IMR-90 (cell line): Measurements from ENCODE around the gene FGR. TPM values are rescaled to one million over a fixed set of nuclear protein-coding genes. Genes with fewer than 3 reads are reported as not detected.

Experiments
- ATAC-seq: fragments of 200-7000 bp; cut with Tn5 transposase; 2 replicates; pipeline ENCODE4 v1.9.1; 2020; ENCODE audit warnings: low read depth, mild to moderate bottlenecking, moderate library complexity
- BruUV-seq: library from RNA; stranded (reverse); fragments of 400-500 nt; replicated peaks from 2 replicates; lab custom pipeline; 2021; lab: Mats Ljungman, UMichigan
- CTCF ChIA-PET: fragments of 300-600 bp; formaldehyde crosslinking; extraction: SDS; loops from one replicate; lab custom pipeline; 2021; ENCODE audit warnings: antibody characterized with exemption; lab: Yijun Ruan, JAX
- POLR2A ChIA-PET: fragments of 300-600 bp; sonication (Branson Sonifier 250); formaldehyde crosslinking; loops from one replicate; lab custom pipeline; 2022; ENCODE audit warnings: antibody characterized with exemption; ENCODE audit not compliant: unreplicated experiment; lab: Charles Lee
- DNase-seq: peaks from one replicate; pipeline ENCODE4 v3.0.0; 2013
- H2AFZ ChIP-seq: replicated peaks from 2 replicates; pipeline ENCODE3; 2013; ENCODE audit warnings: low read length, mild to moderate bottlenecking; ENCODE audit not compliant: poor library complexity
- H2AK5ac ChIP-seq: 2 replicates; pipeline ENCODE4 v1.6.1; 2013; ENCODE audit warnings: low read depth, low read length, inconsistent platforms
- H2AK9ac ChIP-seq: replicated peaks from 2 replicates; pipeline ENCODE3; 2013; ENCODE audit warnings: mild to moderate bottlenecking, low read depth, low read length, moderate library complexity; ENCODE audit not compliant: poor library complexity
- H2BK120ac ChIP-seq: 2 replicates; pipeline ENCODE4 v1.6.1; 2013; ENCODE audit warnings: low read depth, low read length, inconsistent platforms
- H2BK15ac ChIP-seq: 3 replicates; pipeline ENCODE4 v1.6.1; 2013; ENCODE audit warnings: low read depth, low read length, inconsistent platforms
- H2BK20ac ChIP-seq: 2 replicates; pipeline ENCODE4 v1.6.1; 2013; ENCODE audit warnings: low read depth, mild to moderate bottlenecking, inconsistent platforms, low read length, moderate library complexity
- H2BK5ac ChIP-seq: 2 replicates; pipeline ENCODE4 v1.6.1; 2013; ENCODE audit warnings: mild to moderate bottlenecking, low read depth, low read length, inconsistent platforms; ENCODE audit not compliant: poor library complexity, severe bottlenecking
- H3K14ac ChIP-seq: replicated peaks from 2 replicates; pipeline ENCODE4 v1.6.1; 2013; ENCODE audit warnings: low read depth, low read length, inconsistent platforms
- H3K18ac ChIP-seq: 2 replicates; pipeline ENCODE4 v1.6.1; 2013; ENCODE audit warnings: low read depth, low read length, control low read depth
- H3K23ac ChIP-seq: 2 replicates; pipeline ENCODE4 v1.6.1; 2013; ENCODE audit warnings: low read depth, low read length, inconsistent platforms
- H3K27ac ChIP-seq: 2 replicates; pipeline ENCODE4 v1.5.1; 2013; ENCODE audit warnings: mild to moderate bottlenecking, control low read depth, low read length; ENCODE audit not compliant: insufficient read depth
- H3K27me3 ChIP-seq: 2 replicates; pipeline ENCODE4 v1.6.1; 2013; ENCODE audit warnings: low read length; ENCODE audit not compliant: control insufficient read depth, insufficient read depth
- H3K36me3 ChIP-seq: 2 replicates; pipeline ENCODE4 v1.6.1; 2013; ENCODE audit warnings: low read length, mixed read lengths; ENCODE audit not compliant: control insufficient read depth, insufficient read depth
- H3K4ac ChIP-seq: 2 replicates; pipeline ENCODE4 v1.6.1; 2013; ENCODE audit warnings: low read depth, low read length, inconsistent platforms
- H3K4me1 ChIP-seq: 2 replicates; pipeline ENCODE4 v1.6.1; 2013; ENCODE audit warnings: low read length, mixed read lengths; ENCODE audit not compliant: control insufficient read depth, insufficient read depth
- H3K4me2 ChIP-seq: 2 replicates; pipeline ENCODE4 v1.6.1; 2013; ENCODE audit warnings: low read depth, mild to moderate bottlenecking, control low read depth, low read length, moderate library complexity
- H3K4me3 ChIP-seq: 2 replicates; pipeline ENCODE4 v1.5.1; 2013; ENCODE audit warnings: low read depth, mild to moderate bottlenecking, control low read depth, low read length, moderate library complexity; ENCODE audit not compliant: insufficient read depth
- H3K56ac ChIP-seq: 2 replicates; pipeline ENCODE4 v1.6.1; 2013; ENCODE audit warnings: low read length, inconsistent platforms; ENCODE audit not compliant: insufficient read depth; ENCODE audit errors: extremely low read depth
- H3K79me1 ChIP-seq, 2 experiments: 2 replicates each; pipeline ENCODE4 v1.6.1; 2013; ENCODE audit warnings: low read length in 2 of 2, inconsistent platforms in 1 of 2, low read depth in 1 of 2
- H3K9ac ChIP-seq: 2 replicates; pipeline ENCODE4 v1.6.1; 2013; ENCODE audit warnings: low read depth, low read length, control low read depth
- H3K9me1 ChIP-seq: 2 replicates; pipeline ENCODE4 v1.6.1; 2013; ENCODE audit warnings: low read length, inconsistent platforms; ENCODE audit not compliant: insufficient read depth
- H3K9me3 ChIP-seq: 2 replicates; pipeline ENCODE4 v1.6.1; 2013; ENCODE audit warnings: low read length; ENCODE audit not compliant: control insufficient read depth, insufficient read depth
- H4K20me1 ChIP-seq: 2 replicates; pipeline ENCODE4 v1.6.1; 2013; ENCODE audit warnings: low read length, inconsistent platforms; ENCODE audit not compliant: insufficient read depth
- H4K5ac ChIP-seq: 2 replicates; pipeline ENCODE4 v1.6.1; 2013; ENCODE audit warnings: mild to moderate bottlenecking, low read depth, low read length, control low read depth
- H4K8ac ChIP-seq, 2 experiments: 2 replicates each; pipeline ENCODE4 v1.6.1; 2013; ENCODE audit warnings: low read depth in 2 of 2, low read length in 2 of 2, control low read depth in 1 of 2, inconsistent platforms in 1 of 2
- H4K91ac ChIP-seq: 2 replicates; pipeline ENCODE4 v1.6.1; 2013; ENCODE audit warnings: low read depth, low read length, inconsistent platforms; ENCODE audit not compliant: insufficient read depth
- CTCF ChIP-seq: conservative IDR thresholded peaks from 2 replicates; pipeline ENCODE4 v1.5.1; 2012; ENCODE audit warnings: mild to moderate bottlenecking, low read depth, low read length, improper control_type of control experiment
- FOS ChIP-seq: fragments of 150-350 bp; IDR thresholded peaks from 2 replicates; pipeline ENCODE4 v1.6.1; 2016; ENCODE audit warnings: low read depth, low read length
- MAZ ChIP-seq: IDR thresholded peaks from 2 replicates; pipeline ENCODE4 v1.6.1; 2012; ENCODE audit warnings: low read depth, mild to moderate bottlenecking, low read length, improper control_type of control experiment, moderate library complexity, borderline replicate concordance
- NFE2L2 ChIP-seq: fragments of 150-350 bp; IDR thresholded peaks from 2 replicates; pipeline ENCODE4 v1.6.1; 2016; ENCODE audit warnings: low read depth, mild to moderate bottlenecking, low read length
- POLR2A ChIP-seq: IDR thresholded peaks from 2 replicates; pipeline ENCODE4 v1.6.1; 2012; ENCODE audit warnings: mild to moderate bottlenecking, low read depth, low read length
- RAD21 ChIP-seq: IDR thresholded peaks from 2 replicates; pipeline ENCODE4 v1.6.1; 2012; ENCODE audit warnings: low read length, improper control_type of control experiment
- RCOR1 ChIP-seq: IDR thresholded peaks from 2 replicates; pipeline ENCODE4 v1.6.1; 2012; ENCODE audit warnings: mild to moderate bottlenecking, low read length, improper control_type of control experiment; ENCODE audit not compliant: insufficient replicate concordance
- RFX5 ChIP-seq: IDR thresholded peaks from 2 replicates; pipeline ENCODE4 v1.8.0; 2012; ENCODE audit warnings: low read depth, mild to moderate bottlenecking, low read length, moderate library complexity
- SMC3 ChIP-seq: fragments of 150-350 bp; IDR thresholded peaks from 2 replicates; pipeline ENCODE4 v1.6.1; 2016; ENCODE audit warnings: low read depth, mild to moderate bottlenecking, antibody characterized with exemption, low read length, moderate library complexity
- USF2 ChIP-seq: fragments of 150-350 bp; IDR thresholded peaks from 2 replicates; pipeline ENCODE4 v1.6.1; 2017; ENCODE audit warnings: mild to moderate bottlenecking, antibody characterized with exemption, low read length, low read depth
- WGBS, 2 experiments: methylation state at CpG; one replicate each; pipeline versions ENCODE4 v1.1.5 to v1.1.7; 2013; ENCODE audit warnings: missing lambda C conversion rate in 2 of 2; ENCODE audit not compliant: insufficient read length in 1 of 2; ENCODE audit errors: extremely low coverage in 2 of 2; 5-methylcytosine and 5-hydroxymethylcytosine counted together
- dilution Hi-C: fragments of 300-500 bp; cut with HindIII; formaldehyde crosslinking; loops from one replicate; pipeline ENCODE4 v1.14.3; 2018; ENCODE audit warnings: low sequenced_read_pairs; ENCODE audit not compliant: unreplicated experiment
- in situ Hi-C: fragments of 300-500 bp; cut with MboI; formaldehyde crosslinking; loops from 3 replicates; pipeline ENCODE4 v1.14.3; 2019; ENCODE audit warnings: low sequenced_read_pairs, inconsistent platforms, mixed read lengths
- intact Hi-C: fragments of 100-400 bp; cut with micrococcal nuclease; formaldehyde crosslinking; loops from 2 replicates; pipeline ENCODE4 v1.10.0; 2022
- polyA plus RNA-seq, 3 experiments: library from polyadenylated mRNA; depleted of rRNA; stranded (reverse); fragments of >200 nt; gene quantifications; 2 replicates each; pipeline ENCODE4 v1.2.3, GENCODE V29; 2012; ENCODE audit warnings: low replicate concordance in 1 of 3
- total RNA-seq: library from RNA; depleted of rRNA; stranded (reverse); fragments of >200 nt; gene quantifications from 2 replicates; pipeline ENCODE4 v1.2.3, GENCODE V29; 2012

The FGR gene
- total and polyA plus RNA-seq, 2 of the 4 experiments (the other 2 are of a cell fraction): not detected

- H3K9ac ChIP-seq: no peak overlapping the region
- peaks cover 4% of the 10 kb centered on the region for H3K4me1 ChIP-seq
- H3K27me3 ChIP-seq: peaks cover 6% of the 10 kb centered on the region; the same call in 1 of the 2 replicates
- peak overlapping the region; percentile 57; the same call in 1 of the 2 replicates for H2BK20ac ChIP-seq
- H3K9me3 ChIP-seq: no peaks in the 10 kb centered on the region
- CTCF ChIA-PET: interaction anchor here (2.8 kb wide), 1 partner anchor 11 kb away, joined by 11 read pairs; no protein-coding TSS in a partner anchor
- H4K5ac ChIP-seq: no peak overlapping the region
- no peaks in the 10 kb centered on the region for H3K79me1 ChIP-seq
- WGBS, 2 experiments: no CpG with 5 or more reads among the region's 1 CpG
- no peaks in the 10 kb centered on the region for H3K36me3 ChIP-seq
- peak overlapping the region; percentile 64 for H3K4ac ChIP-seq
- peak overlapping the region; percentile 8; the same call in 1 of the 2 replicates for H3K23ac ChIP-seq
- dilution Hi-C loops (no loop called here), intact Hi-C loops (no loop called here), in situ Hi-C loops (no loop called here)
- POLR2A ChIA-PET: no interaction called here
- no peak overlapping the region for H2AK9ac ChIP-seq
- peak overlapping the region; percentile 64; the same call in 1 of the 3 replicates for H2BK15ac ChIP-seq
- H2AK5ac ChIP-seq: peak overlapping the region; percentile 86; the same call in 1 of the 2 replicates
- H2BK5ac ChIP-seq: no peak overlapping the region
- H4K20me1 ChIP-seq: no peaks in the 10 kb centered on the region
- H3K4me3 ChIP-seq: no peak overlapping the region
- no peak for TF ChIP-seq MAZ
- TF ChIP-seq RCOR1: no peak
- no peak for TF ChIP-seq POLR2A
- no peak for TF ChIP-seq FOS
- no peak for TF ChIP-seq SMC3
- TF ChIP-seq USF2: no peak
- TF ChIP-seq RFX5: no peak
- TF ChIP-seq CTCF: no peak
- TF ChIP-seq NFE2L2: no peak
- no peak for TF ChIP-seq RAD21
- peak overlapping the region in 1 of 2 experiments; percentile 73; a peak in 2 of 4 replicates for H4K8ac ChIP-seq
- H4K91ac ChIP-seq: peak overlapping the region; percentile 33; the same call in 1 of the 2 replicates
- H3K27ac ChIP-seq: no peak overlapping the region
- peak overlapping the region; percentile 57; the same call in 1 of the 2 replicates for H3K14ac ChIP-seq
- no peak for DNase-seq
- ATAC-seq: no peak
- H3K18ac ChIP-seq: no peak overlapping the region
- peak overlapping the region; percentile 73; the same call in 1 of the 2 replicates for H2BK120ac ChIP-seq
- no peak overlapping the region for H3K4me2 ChIP-seq
- BruUV-seq: no TSS peak
- H3K9me1 ChIP-seq: peaks cover 9% of the 10 kb centered on the region
- no peak overlapping the region for H3K56ac ChIP-seq
- H2AFZ ChIP-seq: peak overlapping the region; percentile 59
Measured at GRCh38 chr1:27650171-27650538, 15.2 kb upstream of the FGR start.
